ENCODE measurements around the gene LMTK2. TPM values are rescaled to one million over a fixed set of nuclear protein-coding genes. Genes with fewer than 3 reads are reported as not detected.

LMTK2 gene
- polyA plus RNA-seq, 4 donors = 3.8 to 18.5 (median 7.6) TPM

- WGBS, 3 donors = 96 to 97% (median 97%) methylated on average over 32 of the region's 32 CpGs
- DNase-seq = no peak
- no peak for FAIRE-seq
These were observed 85.2 kb downstream of the LMTK2 start for GRCh38 chr7:98191668-98192431.

DNA sequence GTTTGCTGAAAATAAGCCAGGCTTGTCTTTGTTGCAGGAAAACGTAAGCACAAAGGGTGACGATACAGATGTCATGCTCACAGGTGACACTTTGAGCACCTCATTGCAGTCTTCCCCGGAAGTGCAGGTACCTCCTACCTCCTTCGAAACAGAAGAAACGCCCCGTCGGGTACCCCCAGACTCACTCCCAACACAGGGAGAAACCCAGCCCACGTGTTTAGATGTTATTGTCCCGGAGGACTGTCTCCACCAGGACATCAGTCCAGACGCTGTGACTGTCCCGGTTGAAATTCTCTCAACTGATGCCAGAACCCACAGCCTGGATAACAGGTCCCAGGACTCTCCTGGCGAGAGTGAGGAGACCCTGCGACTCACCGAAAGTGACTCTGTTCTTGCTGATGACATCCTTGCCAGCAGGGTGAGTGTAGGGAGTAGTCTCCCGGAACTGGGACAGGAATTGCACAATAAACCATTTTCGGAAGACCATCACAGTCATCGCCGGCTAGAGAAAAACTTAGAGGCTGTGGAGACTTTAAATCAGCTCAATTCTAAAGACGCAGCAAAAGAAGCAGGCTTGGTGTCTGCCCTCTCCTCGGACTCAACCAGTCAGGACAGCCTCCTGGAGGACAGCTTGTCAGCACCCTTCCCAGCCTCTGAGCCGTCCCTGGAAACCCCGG is 86.3 kb downstream of the LMTK2 start:
- no peak overlapping the region for H3K27ac ChIP-seq (ENCODE audit: low read depth in 1 of 3, low read length in 2 of 3)
- no peak for FAIRE-seq
- 93 to 96% (median 94%) methylated on average over 22 of the region's 22 CpGs for WGBS, 3 donors
- peaks cover 0 to 4% of the 10 kb centered on the region in 2 donors for H3K9me3 ChIP-seq (ENCODE audit: control insufficient read depth in 2 of 2, insufficient read depth in 1 of 2, low read depth in 1 of 2, low read length in 1 of 2)
- H3K4me1 ChIP-seq (ENCODE audit: control insufficient read depth in 3 of 3, insufficient read depth in 2 of 3, low read depth in 1 of 3, low read length in 2 of 3) = no peaks in the 10 kb centered on the region
- H3K4me3 ChIP-seq (ENCODE audit: low read depth in 1 of 3, low read length in 3 of 3) = no peak overlapping the region
- DNase-seq = no peak
- no peaks in the 10 kb centered on the region for H3K27me3 ChIP-seq (ENCODE audit: control insufficient read depth in 3 of 3, insufficient read depth in 3 of 3, low read length in 3 of 3)
- peaks cover 11 to 74% (median 16%) of the 10 kb centered on the region in 3 donors for H3K36me3 ChIP-seq (ENCODE audit: control insufficient read depth in 3 of 3, insufficient read depth in 2 of 3, low read depth in 1 of 3, low read length in 3 of 3)

More at GRCh38 chr7:98191668-98192431, 85.2 kb downstream of the LMTK2 start:
- H3K9me3 ChIP-seq (ENCODE audit: control insufficient read depth in 2 of 2, insufficient read depth in 1 of 2, low read depth in 1 of 2, low read length in 1 of 2) = peaks cover 0 to 4% of the 10 kb centered on the region in 2 donors
- H3K4me3 ChIP-seq (ENCODE audit: low read depth in 1 of 3, low read length in 3 of 3) = no peak overlapping the region
- peaks cover 10 to 73% (median 16%) of the 10 kb centered on the region in 3 donors for H3K36me3 ChIP-seq (ENCODE audit: control insufficient read depth in 3 of 3, insufficient read depth in 2 of 3, low read depth in 1 of 3, low read length in 3 of 3)
- no peaks in the 10 kb centered on the region for H3K4me1 ChIP-seq (ENCODE audit: control insufficient read depth in 3 of 3, insufficient read depth in 2 of 3, low read depth in 1 of 3, low read length in 2 of 3)
- no peaks in the 10 kb centered on the region for H3K27me3 ChIP-seq (ENCODE audit: control insufficient read depth in 3 of 3, insufficient read depth in 3 of 3, low read length in 3 of 3)
- H3K27ac ChIP-seq (ENCODE audit: low read depth in 1 of 3, low read length in 2 of 3) = no peak overlapping the region

DNA sequence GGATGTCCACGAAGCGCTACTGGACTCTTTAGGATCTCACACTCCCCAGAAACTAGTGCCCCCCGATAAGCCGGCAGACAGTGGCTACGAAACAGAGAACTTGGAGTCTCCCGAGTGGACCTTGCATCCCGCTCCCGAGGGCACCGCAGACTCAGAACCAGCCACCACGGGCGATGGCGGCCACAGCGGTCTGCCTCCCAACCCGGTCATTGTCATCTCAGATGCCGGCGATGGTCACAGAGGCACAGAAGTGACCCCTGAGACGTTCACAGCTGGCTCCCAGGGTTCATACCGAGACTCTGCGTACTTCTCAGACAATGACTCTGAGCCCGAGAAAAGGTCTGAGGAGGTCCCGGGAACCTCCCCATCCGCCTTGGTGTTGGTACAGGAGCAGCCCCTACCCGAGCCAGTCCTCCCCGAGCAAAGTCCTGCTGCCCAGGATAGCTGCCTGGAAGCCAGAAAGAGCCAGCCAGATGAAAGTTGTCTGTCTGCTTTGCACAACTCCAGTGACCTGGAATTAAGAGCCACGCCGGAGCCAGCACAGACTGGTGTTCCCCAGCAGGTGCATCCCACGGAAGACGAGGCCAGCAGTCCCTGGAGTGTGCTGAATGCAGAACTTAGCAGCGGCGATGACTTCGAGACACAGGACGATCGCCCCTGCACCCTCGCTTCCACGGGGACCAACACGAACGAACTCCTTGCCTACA is 87.0 kb downstream of the LMTK2 start:
- peaks cover 0 to 7% of the 10 kb centered on the region in 2 donors for H3K9me3 ChIP-seq (ENCODE audit: control insufficient read depth in 2 of 2, insufficient read depth in 1 of 2, low read depth in 1 of 2, low read length in 1 of 2)
- no peaks in the 10 kb centered on the region for H3K4me1 ChIP-seq (ENCODE audit: control insufficient read depth in 3 of 3, insufficient read depth in 2 of 3, low read depth in 1 of 3, low read length in 2 of 3)
- H3K4me3 ChIP-seq (ENCODE audit: low read depth in 1 of 3, low read length in 3 of 3) = no peak overlapping the region
- 95 to 97% (median 97%) methylated on average over 37 of the region's 37 CpGs for WGBS, 3 donors
- no peak for DNase-seq
- no peaks in the 10 kb centered on the region for H3K27me3 ChIP-seq (ENCODE audit: control insufficient read depth in 3 of 3, insufficient read depth in 3 of 3, low read length in 3 of 3)
- FAIRE-seq = no peak
- H3K36me3 ChIP-seq (ENCODE audit: control insufficient read depth in 3 of 3, insufficient read depth in 2 of 3, low read depth in 1 of 3, low read length in 3 of 3) = peaks cover 11 to 80% (median 20%) of the 10 kb centered on the region in 3 donors
- H3K27ac ChIP-seq (ENCODE audit: low read depth in 1 of 3, low read length in 2 of 3) = no peak overlapping the region

DNA sequence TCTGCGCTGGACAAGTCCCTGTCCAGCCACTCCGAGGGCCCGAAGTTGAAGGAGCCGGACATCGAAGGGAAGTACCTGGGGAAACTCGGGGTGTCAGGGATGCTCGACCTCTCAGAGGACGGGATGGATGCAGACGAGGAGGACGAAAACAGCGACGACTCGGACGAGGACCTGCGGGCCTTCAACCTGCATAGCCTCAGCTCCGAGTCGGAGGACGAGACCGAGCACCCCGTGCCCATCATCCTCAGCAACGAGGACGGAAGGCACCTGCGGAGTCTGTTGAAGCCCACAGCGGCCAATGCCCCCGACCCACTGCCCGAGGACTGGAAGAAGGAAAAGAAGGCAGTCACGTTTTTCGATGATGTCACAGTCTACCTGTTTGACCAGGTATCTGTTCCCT is 87.5 kb downstream of the LMTK2 start:
- WGBS, 3 donors = 96 to 97% (median 96%) methylated on average over 28 of the region's 28 CpGs
- Histone ChIP-seq H3K9me3 (ENCODE audit: control insufficient read depth in 2 of 2, insufficient read depth in 1 of 2, low read depth in 1 of 2, low read length in 1 of 2) (peaks cover 0 to 7% of the 10 kb centered on the region in 2 donors), H3K4me3 (ENCODE audit: low read depth in 1 of 3, low read length in 3 of 3) (no peak overlapping the region), H3K27ac (ENCODE audit: low read depth in 1 of 3, low read length in 2 of 3) (no peak overlapping the region), H3K4me1 (ENCODE audit: control insufficient read depth in 3 of 3, insufficient read depth in 2 of 3, low read depth in 1 of 3, low read length in 2 of 3) (no peaks in the 10 kb centered on the region), H3K36me3 (ENCODE audit: control insufficient read depth in 3 of 3, insufficient read depth in 2 of 3, low read depth in 1 of 3, low read length in 3 of 3) (peaks cover 11 to 77% (median 20%) of the 10 kb centered on the region in 3 donors), H3K27me3 (ENCODE audit: control insufficient read depth in 3 of 3, insufficient read depth in 3 of 3, low read length in 3 of 3) (no peaks in the 10 kb centered on the region)
- DNase-seq (no peak), FAIRE-seq (no peak)

GRCh38 chr7:98194672-98195457 is 88.2 kb downstream of the LMTK2 start:
- no peak for DNase-seq
- H3K4me3 ChIP-seq (ENCODE audit: low read depth in 1 of 3, low read length in 3 of 3) = no peak overlapping the region
- H3K27ac ChIP-seq (ENCODE audit: low read depth in 1 of 3, low read length in 2 of 3) = no peak overlapping the region
- H3K36me3 ChIP-seq (ENCODE audit: control insufficient read depth in 3 of 3, insufficient read depth in 2 of 3, low read depth in 1 of 3, low read length in 3 of 3) = peaks cover 11 to 75% (median 20%) of the 10 kb centered on the region in 3 donors
- WGBS, 3 donors = 91 to 95% (median 94%) methylated on average over 8 of the region's 8 CpGs
- H3K4me1 ChIP-seq (ENCODE audit: control insufficient read depth in 3 of 3, insufficient read depth in 2 of 3, low read depth in 1 of 3, low read length in 2 of 3) = no peaks in the 10 kb centered on the region
- no peak for FAIRE-seq
- peaks cover 0 to 4% of the 10 kb centered on the region in 2 donors for H3K9me3 ChIP-seq (ENCODE audit: control insufficient read depth in 2 of 2, insufficient read depth in 1 of 2, low read depth in 1 of 2, low read length in 1 of 2)
- H3K27me3 ChIP-seq (ENCODE audit: control insufficient read depth in 3 of 3, insufficient read depth in 3 of 3, low read length in 3 of 3) = no peaks in the 10 kb centered on the region

DNA sequence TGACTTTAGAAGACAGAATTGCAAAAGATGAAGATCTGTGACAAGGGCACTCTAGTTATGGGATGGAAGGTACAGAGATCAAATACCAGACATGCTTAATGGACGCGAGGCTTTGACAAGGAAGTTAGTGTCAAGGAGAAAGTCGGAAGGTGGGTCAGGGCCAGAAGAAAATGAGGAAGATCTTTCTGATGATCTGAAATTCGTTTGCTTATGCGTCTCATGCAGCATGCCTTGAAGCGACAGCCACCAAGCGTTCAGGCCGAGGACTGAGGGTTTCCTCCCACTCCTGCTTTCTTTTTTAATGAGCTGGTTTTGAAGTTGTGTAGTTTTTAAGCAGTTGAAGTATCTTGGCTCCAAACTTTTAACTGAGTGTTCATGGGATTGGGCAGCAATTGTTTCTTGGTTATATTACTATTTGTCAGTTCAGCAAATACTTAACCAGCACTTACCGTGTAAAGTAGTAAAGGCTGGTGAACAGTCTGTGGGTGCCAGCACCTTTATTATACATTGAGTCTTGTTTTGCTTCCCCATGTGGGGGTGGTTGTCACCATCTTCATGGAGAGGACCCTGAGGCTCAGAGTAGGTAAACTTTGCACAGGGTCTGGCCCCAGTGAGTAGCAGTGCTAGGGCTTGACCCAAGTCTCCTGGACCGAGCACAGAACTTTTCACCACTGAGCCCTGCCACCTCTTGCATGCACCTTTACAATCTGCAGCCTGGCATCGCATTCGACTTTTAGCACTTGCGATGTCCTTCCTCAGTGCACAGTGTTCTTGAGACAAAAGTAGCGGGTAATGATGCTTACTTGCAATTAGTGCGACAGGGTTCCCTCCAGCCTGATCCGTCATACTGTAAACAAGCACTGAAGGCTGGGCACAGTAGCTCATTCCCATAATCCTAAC is 90.3 kb downstream of the LMTK2 start:
- no peaks in the 10 kb centered on the region for H3K4me1 ChIP-seq (ENCODE audit: control insufficient read depth in 3 of 3, insufficient read depth in 2 of 3, low read depth in 1 of 3, low read length in 2 of 3)
- H3K4me3 ChIP-seq (ENCODE audit: low read depth in 1 of 3, low read length in 3 of 3) = no peak overlapping the region
- H3K36me3 ChIP-seq (ENCODE audit: control insufficient read depth in 3 of 3, insufficient read depth in 2 of 3, low read depth in 1 of 3, low read length in 3 of 3) = peaks cover 7 to 62% (median 19%) of the 10 kb centered on the region in 3 donors
- H3K9me3 ChIP-seq (ENCODE audit: control insufficient read depth in 2 of 2, insufficient read depth in 1 of 2, low read depth in 1 of 2, low read length in 1 of 2) = peaks cover 0 to 4% of the 10 kb centered on the region in 2 donors
- DNase-seq = no peak
- FAIRE-seq = no peak
- H3K27me3 ChIP-seq (ENCODE audit: control insufficient read depth in 3 of 3, insufficient read depth in 3 of 3, low read length in 3 of 3) = no peaks in the 10 kb centered on the region
- 78 to 84% (median 80%) methylated on average over 16 of the region's 16 CpGs for WGBS, 3 donors
- H3K27ac ChIP-seq (ENCODE audit: low read depth in 1 of 3, low read length in 2 of 3) = no peak overlapping the region

- Histone ChIP-seq H3K4me3 (ENCODE audit: low read depth in 1 of 3, low read length in 3 of 3) (no peak overlapping the region), H3K27ac (ENCODE audit: low read depth in 1 of 3, low read length in 2 of 3) (no peak overlapping the region), H3K27me3 (ENCODE audit: control insufficient read depth in 3 of 3, insufficient read depth in 3 of 3, low read length in 3 of 3) (no peaks in the 10 kb centered on the region), H3K4me1 (ENCODE audit: control insufficient read depth in 3 of 3, insufficient read depth in 2 of 3, low read depth in 1 of 3, low read length in 2 of 3) (peaks cover 0 to under 1% (median 0%) of the 10 kb centered on the region in 3 donors), H3K36me3 (ENCODE audit: control insufficient read depth in 3 of 3, insufficient read depth in 2 of 3, low read depth in 1 of 3, low read length in 3 of 3) (peaks cover 4 to 62% (median 15%) of the 10 kb centered on the region in 3 donors), H3K9me3 (ENCODE audit: control insufficient read depth in 2 of 2, insufficient read depth in 1 of 2, low read depth in 1 of 2, low read length in 1 of 2) (peaks cover 0 to 4% of the 10 kb centered on the region in 2 donors)
- FAIRE-seq (no peak), DNase-seq (no peak)
- 93 to 96% (median 93%) methylated on average over 5 of the region's 5 CpGs for whole genome bisulfite sequencing, 3 donors
These were observed 92.5 kb downstream of the LMTK2 start for GRCh38 chr7:98199131-98199530.

Data from small intestine (tissue), 7 donors.